MG63 (cell line): ENCODE results near the gene NUDT21. TPM values are rescaled to one million over a fixed set of nuclear protein-coding genes. Genes with fewer than 3 reads are reported as not detected.
"Not testable (repeated sequence)": the region's sequence is repeated elsewhere in the genome, so short reads cannot be mapped to it uniquely, and the experiment has no call there.

Experiments
- DNase-seq: peaks from one replicate; pipeline ENCODE4 v3.0.0-alpha.2; 2020
- H3K27me3 ChIP-seq: fragments of 250-450 bp; sonication (Bioruptor Pico); 2 replicates; pipeline ENCODE4 v1.5.1; 2020; ENCODE audit warnings: mild to moderate bottlenecking, moderate library complexity
- H3K36me3 ChIP-seq: fragments of 250-450 bp; sonication (Bioruptor Pico); 2 replicates; pipeline ENCODE4 v1.5.1; 2020; ENCODE audit warnings: mild to moderate bottlenecking, moderate library complexity
- H3K4me3 ChIP-seq: fragments of 250-450 bp; sonication (Bioruptor Pico); 2 replicates; pipeline ENCODE4 v1.5.1; 2020; ENCODE audit warnings: mild to moderate bottlenecking, moderate library complexity
- H3K9me3 ChIP-seq: fragments of 250-450 bp; sonication (Bioruptor Pico); 2 replicates; pipeline ENCODE4 v1.5.1; 2020; ENCODE audit warnings: mild to moderate bottlenecking, moderate library complexity
- total RNA-seq: library from RNA; depleted of rRNA; stranded (reverse); fragments of >200 nt; shearing (Covaris generic); gene quantifications from 2 replicates; pipeline ENCODE4 v1.2.3, GENCODE V29; 2014; ENCODE audit warnings: low replicate concordance; rRNA removed

NUDT21 gene
- total RNA-seq, 1 experiment from 2014 or later, result 191 TPM

GRCh38 chr16:56405977-56406672 is 45.0 kb downstream of the NUDT21 start:
- DNase-seq, result no peak
- no peak overlapping the region for H3K4me3 ChIP-seq
- no peaks in the 10 kb centered on the region for H3K9me3 ChIP-seq
- no peaks in the 10 kb centered on the region for H3K27me3 ChIP-seq
- peaks cover 68% of the 10 kb centered on the region for H3K36me3 ChIP-seq

GRCh38 chr16:56401482-56401881 is 49.6 kb downstream of the NUDT21 start:
- DNase-seq, result peak; percentile 32
- peaks cover 70% of the 10 kb centered on the region for H3K36me3 ChIP-seq
- H3K27me3 ChIP-seq, result no peaks in the 10 kb centered on the region
- H3K4me3 ChIP-seq, result no peak overlapping the region
- peaks cover 5% of the 10 kb centered on the region for H3K9me3 ChIP-seq

DNA sequence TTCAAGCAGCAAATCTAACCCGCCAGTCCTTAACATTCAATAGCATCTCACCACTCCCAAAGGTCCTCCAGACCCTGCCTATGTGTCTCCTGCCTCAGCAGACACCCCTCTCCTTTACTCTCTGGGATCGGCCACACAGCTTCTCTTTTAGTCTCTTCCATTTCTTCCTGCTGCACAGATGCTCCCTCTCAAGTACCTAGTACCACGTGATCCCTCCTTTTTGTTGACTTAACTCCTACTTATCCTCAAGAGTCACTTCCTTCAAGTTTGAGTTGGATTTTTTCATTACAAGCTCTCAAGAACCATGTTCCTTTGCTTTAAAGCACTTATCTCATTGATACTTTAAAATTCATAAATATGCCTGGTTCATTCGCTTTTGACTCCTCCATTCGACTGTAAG is 50.7 kb downstream of the NUDT21 start:
- no peak overlapping the region for H3K4me3 ChIP-seq
- no peaks in the 10 kb centered on the region for H3K27me3 ChIP-seq
- peaks cover 73% of the 10 kb centered on the region for H3K36me3 ChIP-seq
- peaks cover 5% of the 10 kb centered on the region for H3K9me3 ChIP-seq
- no peak for DNase-seq

GRCh38 chr16:56399486-56399885 is 51.6 kb downstream of the NUDT21 start:
- Histone ChIP-seq H3K36me3 (peaks cover 64% of the 10 kb centered on the region), H3K9me3 (peaks cover 5% of the 10 kb centered on the region), H3K4me3 (no peak overlapping the region), H3K27me3 (no peaks in the 10 kb centered on the region)
- no peak for DNase-seq

GRCh38 chr16:56399047-56399446 is 52.1 kb downstream of the NUDT21 start:
- Histone ChIP-seq H3K36me3 (peaks cover 63% of the 10 kb centered on the region), H3K27me3 (no peaks in the 10 kb centered on the region), H3K9me3 (peaks cover 5% of the 10 kb centered on the region), H3K4me3 (no peak overlapping the region)
- DNase-seq, result no peak

DNA sequence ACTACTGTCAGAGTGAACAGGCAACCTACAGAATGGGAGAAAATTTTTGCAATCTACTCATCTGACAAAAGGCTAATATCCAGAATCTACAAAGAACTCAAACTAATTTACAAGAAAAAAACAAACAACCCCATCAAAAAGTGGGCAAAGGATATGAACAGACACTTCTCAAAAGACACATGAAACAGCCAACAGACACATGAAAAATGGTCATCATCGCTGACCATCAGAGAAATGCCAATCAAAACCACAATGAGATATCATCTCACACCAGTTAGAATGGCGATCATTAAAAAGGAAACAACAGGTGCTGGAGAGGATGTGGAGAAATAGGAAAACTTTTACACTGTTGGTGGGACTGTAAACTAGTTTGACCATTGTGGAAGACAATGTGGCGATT is 54.4 kb downstream of the NUDT21 start:
- peaks cover 67% of the 10 kb centered on the region for H3K36me3 ChIP-seq
- not testable (repeated sequence) for DNase-seq, H3K27me3 ChIP-seq, H3K9me3 ChIP-seq, H3K4me3 ChIP-seq

DNA sequence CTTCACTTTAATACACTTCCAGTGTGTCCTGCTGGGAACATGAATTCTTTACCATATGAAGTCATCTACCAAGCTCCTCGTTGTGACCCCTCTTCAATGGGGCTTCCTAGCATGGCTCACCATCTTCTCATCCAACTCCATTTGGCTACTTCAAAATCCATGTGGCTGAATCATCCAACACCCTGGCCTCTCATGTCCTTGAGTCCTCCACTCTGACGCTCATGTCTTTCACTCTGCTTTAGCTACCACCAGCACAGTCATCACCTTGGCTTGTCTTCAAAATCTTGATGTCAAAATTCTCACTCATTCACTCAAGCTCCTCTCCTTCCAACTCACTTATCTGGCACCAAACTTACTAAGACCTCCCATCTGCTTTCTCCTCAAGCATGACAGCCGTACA is 61.6 kb downstream of the NUDT21 start:
- H3K36me3 ChIP-seq, result peaks cover 87% of the 10 kb centered on the region
- H3K27me3 ChIP-seq, result no peaks in the 10 kb centered on the region
- peak; percentile 98 for DNase-seq
- H3K9me3 ChIP-seq, result peaks cover 4% of the 10 kb centered on the region; the same call in 1 of the 2 replicates
- no peak overlapping the region for H3K4me3 ChIP-seq

- H3K9me3 ChIP-seq, result no peaks in the 10 kb centered on the region
- H3K4me3 ChIP-seq, result no peak overlapping the region
- peaks cover 91% of the 10 kb centered on the region for H3K36me3 ChIP-seq
- no peak for DNase-seq
- H3K27me3 ChIP-seq, result no peaks in the 10 kb centered on the region
Observed at GRCh38 chr16:56388209-56388608, 62.9 kb downstream of the NUDT21 start.

GRCh38 chr16:56387396-56387795 is 63.7 kb downstream of the NUDT21 start:
- H3K27me3 ChIP-seq, result no peaks in the 10 kb centered on the region
- peaks cover 3% of the 10 kb centered on the region; the same call in 1 of the 2 replicates for H3K9me3 ChIP-seq
- H3K4me3 ChIP-seq, result no peak overlapping the region
- no peak for DNase-seq
- H3K36me3 ChIP-seq, result peaks cover 91% of the 10 kb centered on the region

- H3K36me3 ChIP-seq, result peaks cover 98% of the 10 kb centered on the region
- no peak overlapping the region for H3K4me3 ChIP-seq
- H3K9me3 ChIP-seq, result peaks cover 24% of the 10 kb centered on the region
- DNase-seq, result no peak
- H3K27me3 ChIP-seq, result no peaks in the 10 kb centered on the region
Observed at GRCh38 chr16:56384074-56384721, 66.9 kb downstream of the NUDT21 start.

- Histone ChIP-seq H3K27me3 (no peaks in the 10 kb centered on the region), H3K4me3 (no peak overlapping the region), H3K9me3 (peaks cover 24% of the 10 kb centered on the region), H3K36me3 (peaks cover 98% of the 10 kb centered on the region)
- DNase-seq, result peak; percentile 74
Observed at GRCh38 chr16:56382901-56383355, 68.2 kb downstream of the NUDT21 start.

- H3K36me3 ChIP-seq, result peaks cover 98% of the 10 kb centered on the region
- DNase-seq, result no peak
- no peak overlapping the region for H3K4me3 ChIP-seq
- peaks cover 24% of the 10 kb centered on the region for H3K9me3 ChIP-seq
- no peaks in the 10 kb centered on the region for H3K27me3 ChIP-seq
Observed at GRCh38 chr16:56382459-56382858, 68.7 kb downstream of the NUDT21 start.

GRCh38 chr16:56380778-56381485 is 70.2 kb downstream of the NUDT21 start:
- H3K36me3 ChIP-seq, result peaks cover 92% of the 10 kb centered on the region

More at GRCh38 chr16:56380778-56381485, 70.2 kb downstream of the NUDT21 start:
- H3K9me3 ChIP-seq, result peaks cover 24% of the 10 kb centered on the region
- DNase-seq, H3K27me3 ChIP-seq, H3K4me3 ChIP-seq: not testable (repeated sequence)

Other genes with a start within 250 kb of the NUDT21 start
- gene AMFR, start 25.8 kb downstream of the NUDT21 start, total RNA-seq, result 296 and 395 TPM in 2 replicates
- gene OGFOD1, start 222 bp upstream of the NUDT21 start, total RNA-seq, result 217 and 688 TPM in 2 replicates
- 99.1 and 141 TPM in 2 replicates for gene BBS2, start 68.7 kb upstream of the NUDT21 start, total RNA-seq
- gene MT4, start 113.7 kb upstream of the NUDT21 start, total RNA-seq, result not detected in 2 replicates
- not detected in 2 replicates for gene MT3, start 138.2 kb upstream of the NUDT21 start, total RNA-seq
- gene MT2A, start 157.3 kb upstream of the NUDT21 start, total RNA-seq, result 115 and 538 TPM in 2 replicates
- 49.5 and 203 TPM in 2 replicates for gene MT1E, start 174.4 kb upstream of the NUDT21 start, total RNA-seq
- 5.2 and 26.7 TPM in 2 replicates for gene MT1M, start 181.3 kb upstream of the NUDT21 start, total RNA-seq
- not detected in 2 replicates for gene MT1A, start 187.3 kb upstream of the NUDT21 start, total RNA-seq
- not detected in 2 replicates for gene MT1B, start 200.6 kb upstream of the NUDT21 start, total RNA-seq
- gene MT1F, start 206.6 kb upstream of the NUDT21 start, total RNA-seq, result not detected in 2 replicates
- not detected in 2 replicates for gene MT1G, start 216.7 kb upstream of the NUDT21 start, total RNA-seq
- not detected in 2 replicates for gene MT1H, start 218.5 kb upstream of the NUDT21 start, total RNA-seq
- 36.3 and 166 TPM in 2 replicates for gene MT1X, start 231.1 kb upstream of the NUDT21 start, total RNA-seq